Fibroblast of villous mesenchyme (primary cell): ENCODE measurements around the gene SLC28A1. TPM values are rescaled to one million over a fixed set of nuclear protein-coding genes. Genes with fewer than 3 reads are reported as not detected.
"Not testable (repeated sequence)": the region's sequence is repeated elsewhere in the genome, so short reads cannot be mapped to it uniquely, and the experiment has no call there.

ENCODE experiments used
- DNase-seq: peaks from one replicate; pipeline ENCODE4 v3.0.0-alpha.2; 2010; ENCODE audit warnings: low read depth
- H3K4me3 ChIP-seq: 2 replicates; pipeline ENCODE4 v1.5.1; 2011; ENCODE audit warnings: low read depth, mild to moderate bottlenecking, low read length
- total RNA-seq: library from RNA; depleted of rRNA; stranded (reverse); fragments of >200 nt; gene quantifications from 2 replicates; pipeline ENCODE4 v1.2.3, GENCODE V29; 2012
- TF ChIP-seq, protein P1 (sequence below): IDR thresholded peaks from 2 replicates; pipeline ENCODE4 v1.5.1; 2012; ENCODE audit warnings: low read depth, mild to moderate bottlenecking, low read length; ENCODE audit not compliant: insufficient read depth

The SLC28A1 gene
- total RNA-seq, 1 donor: not detected

DNA sequence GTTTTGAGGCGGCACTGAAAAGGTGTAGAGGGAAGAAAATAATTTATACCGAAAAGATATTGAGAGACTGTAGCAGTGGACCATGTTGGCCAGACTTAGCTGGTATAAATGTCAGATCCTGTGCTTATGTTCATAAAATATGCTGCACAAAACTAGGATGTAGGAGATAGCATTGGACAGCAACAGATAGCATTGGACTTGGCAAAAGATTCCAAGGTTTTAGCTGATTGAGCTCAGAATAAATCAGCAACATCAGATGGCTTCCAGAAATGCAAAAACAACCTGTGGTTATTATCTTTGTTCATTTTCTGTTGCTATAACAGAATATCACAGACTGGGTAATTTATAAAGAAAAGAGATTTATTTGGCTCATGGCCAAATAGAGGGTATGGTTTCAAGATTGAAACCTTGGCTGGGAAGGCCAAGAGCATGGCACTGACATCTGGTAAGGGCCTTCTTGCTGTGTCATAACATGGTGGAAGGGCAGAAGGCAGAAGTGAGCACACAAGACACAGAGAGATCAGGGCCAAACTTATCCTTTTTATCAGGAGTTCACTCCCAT lies 34.7 kb downstream of the SLC28A1 start:
- H3K4me3 ChIP-seq: no peak overlapping the region
- TF ChIP-seq, protein P1, sequence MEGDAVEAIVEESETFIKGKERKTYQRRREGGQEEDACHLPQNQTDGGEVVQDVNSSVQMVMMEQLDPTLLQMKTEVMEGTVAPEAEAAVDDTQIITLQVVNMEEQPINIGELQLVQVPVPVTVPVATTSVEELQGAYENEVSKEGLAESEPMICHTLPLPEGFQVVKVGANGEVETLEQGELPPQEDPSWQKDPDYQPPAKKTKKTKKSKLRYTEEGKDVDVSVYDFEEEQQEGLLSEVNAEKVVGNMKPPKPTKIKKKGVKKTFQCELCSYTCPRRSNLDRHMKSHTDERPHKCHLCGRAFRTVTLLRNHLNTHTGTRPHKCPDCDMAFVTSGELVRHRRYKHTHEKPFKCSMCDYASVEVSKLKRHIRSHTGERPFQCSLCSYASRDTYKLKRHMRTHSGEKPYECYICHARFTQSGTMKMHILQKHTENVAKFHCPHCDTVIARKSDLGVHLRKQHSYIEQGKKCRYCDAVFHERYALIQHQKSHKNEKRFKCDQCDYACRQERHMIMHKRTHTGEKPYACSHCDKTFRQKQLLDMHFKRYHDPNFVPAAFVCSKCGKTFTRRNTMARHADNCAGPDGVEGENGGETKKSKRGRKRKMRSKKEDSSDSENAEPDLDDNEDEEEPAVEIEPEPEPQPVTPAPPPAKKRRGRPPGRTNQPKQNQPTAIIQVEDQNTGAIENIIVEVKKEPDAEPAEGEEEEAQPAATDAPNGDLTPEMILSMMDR: no peak
- DNase-seq: no peak

DNA sequence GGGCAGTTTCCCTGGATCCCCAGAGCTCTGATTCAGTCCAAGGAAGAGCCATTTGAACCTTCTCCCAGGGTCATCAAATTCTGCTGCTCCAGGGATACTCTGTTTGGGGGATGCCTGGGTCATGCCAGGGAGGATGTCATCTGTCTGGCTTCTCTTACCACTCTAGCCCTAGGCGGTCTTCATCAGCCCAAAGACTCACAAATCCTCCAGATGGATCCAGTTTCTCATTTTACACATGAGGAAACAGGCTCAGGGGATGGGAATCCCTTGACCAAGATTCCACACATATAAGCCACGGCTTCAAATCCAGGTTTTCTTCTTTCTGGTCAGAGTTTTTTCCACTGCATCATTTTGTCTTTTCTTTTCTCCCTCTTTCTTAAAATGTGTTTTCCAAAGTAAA lies 36.7 kb downstream of the SLC28A1 start:
- no peak for DNase-seq
- H3K4me3 ChIP-seq: no peak overlapping the region
- TF ChIP-seq, protein P1: no peak

DNA sequence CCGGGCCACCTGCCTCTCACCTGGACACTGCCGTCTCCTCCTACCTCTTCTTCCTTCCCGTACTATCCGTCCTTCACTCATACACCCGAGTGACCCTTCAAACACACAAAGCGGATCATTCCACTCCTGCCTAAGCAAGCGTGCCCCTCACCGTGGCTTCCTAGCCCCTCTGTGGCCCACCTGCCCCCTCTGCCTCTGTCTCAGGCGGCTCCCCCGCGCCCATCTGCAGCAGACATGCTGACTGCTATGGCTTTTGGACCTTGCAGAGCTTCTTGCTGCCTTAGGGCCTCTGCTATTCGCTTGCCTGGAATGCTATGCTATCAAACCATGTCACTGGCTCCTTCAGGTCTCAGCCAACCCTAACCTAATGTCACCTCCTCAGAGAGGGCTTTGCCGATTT lies 38.1 kb downstream of the SLC28A1 start:
- DNase-seq: no peak
- TF ChIP-seq, protein P1: no peak
- H3K4me3 ChIP-seq: no peak overlapping the region

DNA sequence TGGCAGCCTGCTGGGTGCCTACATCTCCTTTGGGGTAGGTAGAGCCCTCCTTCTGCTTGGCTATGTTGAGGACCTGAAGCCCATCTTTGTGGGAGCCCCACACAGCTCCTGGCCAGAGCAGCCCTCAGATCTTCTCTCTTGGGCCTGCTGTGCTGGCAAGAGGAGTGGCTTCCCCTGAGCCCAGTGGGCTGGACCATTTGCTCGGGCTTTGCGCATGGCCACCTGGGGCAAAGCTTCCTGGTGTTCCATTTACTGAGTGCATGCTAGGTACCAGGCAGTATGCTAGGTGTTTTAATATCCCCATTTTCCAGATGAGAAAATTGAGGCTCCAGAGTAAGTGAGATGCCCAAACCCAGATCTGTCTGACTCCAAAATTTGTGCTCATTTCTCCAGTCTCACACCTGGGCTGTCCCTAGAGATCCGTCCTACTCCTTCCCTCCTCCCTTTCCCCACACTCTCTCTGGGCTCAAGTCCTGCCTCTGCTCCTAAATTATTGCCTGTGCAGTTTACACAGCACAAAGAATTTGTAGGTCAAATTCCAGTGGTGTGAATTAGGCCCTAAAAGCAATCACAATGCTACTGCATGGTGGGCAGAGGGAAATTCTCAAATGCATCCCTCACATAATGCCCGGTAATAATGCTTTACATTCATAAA lies 39.7 kb downstream of the SLC28A1 start:
- DNase-seq: peak; percentile 18
- TF ChIP-seq, protein P1: no peak
- no peak overlapping the region for H3K4me3 ChIP-seq

DNA sequence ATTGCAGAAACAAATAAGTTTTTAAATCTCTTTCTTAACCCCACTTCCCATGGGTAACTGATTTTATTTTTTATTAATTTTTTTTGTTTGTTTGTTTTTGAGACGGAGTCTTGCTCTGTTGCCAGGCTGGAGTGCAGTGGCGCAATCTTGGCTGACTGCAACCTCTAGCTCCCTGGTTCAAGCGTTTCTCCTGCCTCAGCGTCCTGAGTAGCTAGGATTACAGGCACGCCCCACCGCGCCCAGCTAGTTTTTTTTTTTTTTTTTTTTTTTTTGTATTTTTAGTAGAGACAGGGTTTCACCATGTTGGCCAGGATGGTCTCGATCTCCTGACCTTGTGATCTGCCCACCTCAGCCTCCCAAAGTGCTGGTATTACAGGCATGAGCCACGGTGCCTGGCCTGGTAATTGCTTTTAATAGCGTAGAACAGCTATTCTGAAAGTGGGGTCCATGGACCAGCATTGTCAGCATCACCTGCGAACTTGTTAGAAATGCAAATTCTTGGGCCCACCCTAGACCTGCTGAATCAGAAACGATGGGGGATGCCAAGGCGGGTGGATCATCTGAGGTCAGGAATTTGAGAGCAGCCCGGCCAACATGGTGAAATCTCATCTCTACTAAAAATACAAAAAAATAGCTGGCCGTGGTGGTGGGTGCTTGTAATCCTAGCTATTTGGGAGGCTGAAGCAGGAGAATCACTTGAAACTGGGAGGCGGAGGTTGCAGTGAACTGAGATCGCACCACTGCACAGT lies 40.5 kb downstream of the SLC28A1 start:
- DNase-seq: peak; percentile 58
- not testable (repeated sequence) for H3K4me3 ChIP-seq

DNA sequence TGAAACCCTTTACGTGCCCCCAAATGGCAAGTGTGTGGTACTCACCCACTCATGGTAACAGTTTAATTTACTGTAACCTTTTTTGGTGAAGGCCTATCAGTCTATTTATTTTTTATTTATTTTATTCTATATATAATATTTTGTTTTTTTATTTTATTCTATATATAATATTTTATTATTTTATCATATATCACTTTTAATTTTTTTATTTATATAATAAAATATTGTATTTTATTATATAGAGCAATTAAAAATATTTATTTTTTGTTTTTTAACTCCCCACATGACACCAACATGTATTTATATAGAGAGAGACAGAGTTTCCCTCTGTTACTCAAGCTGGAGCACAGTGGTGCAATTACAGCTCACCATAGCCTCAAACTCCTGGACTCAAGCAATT lies 41.4 kb downstream of the SLC28A1 start:
- no peak for DNase-seq

More for the DNA sequence above, 41.4 kb downstream of the SLC28A1 start:
- H3K4me3 ChIP-seq: no peak overlapping the region
- TF ChIP-seq, protein P1: no peak
